ENCODE measurements around the gene TTC16. TPM values are rescaled to one million over a fixed set of nuclear protein-coding genes. Genes with fewer than 3 reads are reported as not detected.

The TTC16 gene
- total RNA-seq, 8 experiments from 2014 or later, result 0.05 to 0.57 (median 0.28) TPM

GRCh38 chr9:127769101-127769500, 53.2 kb downstream of the TTC16 start:
- Histone ChIP-seq H3K4me3 (no peak overlapping the region), H3K4me1 (replicated peaks in 1 of 2) (peaks cover 0 to 12% of the 10 kb centered on the region in 2 donors), H3K27ac (no peak overlapping the region)
- no peak for ATAC-seq (replicated peaks in 6 of 8)
- in situ Hi-C loops (cut with MboI; ENCODE audit: low pct_unique_long_range_greater_than_20kb in 2 of 9, low sequenced_read_pairs in 9 of 9, unreplicated experiment in 9 of 9), result no loop called here
- WGBS, 10 experiments, result 80 to 100% (median 100%) methylated on average over 1 to 4 of the region's 5 CpGs; no CpG with 5 or more reads in 6 of the 10 experiments

- in situ Hi-C loops (cut with MboI; ENCODE audit: low pct_unique_long_range_greater_than_20kb in 2 of 9, low sequenced_read_pairs in 9 of 9, unreplicated experiment in 9 of 9), result no loop called here
- ATAC-seq (replicated peaks in 6 of 8), result no peak
- Histone ChIP-seq H3K27ac (no peak overlapping the region), H3K4me3 (no peak overlapping the region), H3K4me1 (replicated peaks in 1 of 2) (peaks cover 0 to 12% of the 10 kb centered on the region in 2 donors)
- WGBS, 10 experiments, result 40 to 92% (median 72%) methylated on average over 1 to 2 of the region's 4 CpGs; no CpG with 5 or more reads in 6 of the 10 experiments
These were observed 54.2 kb downstream of the TTC16 start for GRCh38 chr9:127769929-127770582.

- H3K4me3 ChIP-seq, result peak overlapping the region in 1 of 5 donors; percentile 28
These were observed 54.7 kb downstream of the TTC16 start for GRCh38 chr9:127770583-127770904.

GRCh38 chr9:127770905-127771569, 55.2 kb downstream of the TTC16 start:
- Histone ChIP-seq H3K4me1 (replicated peaks in 1 of 2) (peaks cover under 1 to 15% of the 10 kb centered on the region in 2 donors), H3K27ac (no peak overlapping the region), H3K4me3 (peak overlapping the region; percentile 21 to 32 (median 27))
- WGBS, 10 experiments, result 0 to 80% (median 0%) methylated on average over 1 of the region's 43 CpGs; no CpG with 5 or more reads in 7 of the 10 experiments
- in situ Hi-C loops (cut with MboI; ENCODE audit: low pct_unique_long_range_greater_than_20kb in 2 of 9, low sequenced_read_pairs in 9 of 9, unreplicated experiment in 9 of 9), result no loop called here
- ATAC-seq (replicated peaks in 6 of 8), result peak; percentile 97 to 99 (median 98)

More at GRCh38 chr9:127770583-127770904, 54.7 kb downstream of the TTC16 start:
- Histone ChIP-seq H3K4me1 (replicated peaks in 1 of 2) (peaks cover 0 to 12% of the 10 kb centered on the region in 2 donors), H3K27ac (no peak overlapping the region)
- ATAC-seq (replicated peaks in 6 of 8), result no peak
- in situ Hi-C loops (cut with MboI; ENCODE audit: low pct_unique_long_range_greater_than_20kb in 2 of 9, low sequenced_read_pairs in 9 of 9, unreplicated experiment in 9 of 9), result no loop called here
- 20 to 83% (median 40%) methylated on average over 1 of the region's 3 CpGs; no CpG with 5 or more reads in 5 of the 10 experiments for whole genome bisulfite sequencing, 10 experiments

DNA sequence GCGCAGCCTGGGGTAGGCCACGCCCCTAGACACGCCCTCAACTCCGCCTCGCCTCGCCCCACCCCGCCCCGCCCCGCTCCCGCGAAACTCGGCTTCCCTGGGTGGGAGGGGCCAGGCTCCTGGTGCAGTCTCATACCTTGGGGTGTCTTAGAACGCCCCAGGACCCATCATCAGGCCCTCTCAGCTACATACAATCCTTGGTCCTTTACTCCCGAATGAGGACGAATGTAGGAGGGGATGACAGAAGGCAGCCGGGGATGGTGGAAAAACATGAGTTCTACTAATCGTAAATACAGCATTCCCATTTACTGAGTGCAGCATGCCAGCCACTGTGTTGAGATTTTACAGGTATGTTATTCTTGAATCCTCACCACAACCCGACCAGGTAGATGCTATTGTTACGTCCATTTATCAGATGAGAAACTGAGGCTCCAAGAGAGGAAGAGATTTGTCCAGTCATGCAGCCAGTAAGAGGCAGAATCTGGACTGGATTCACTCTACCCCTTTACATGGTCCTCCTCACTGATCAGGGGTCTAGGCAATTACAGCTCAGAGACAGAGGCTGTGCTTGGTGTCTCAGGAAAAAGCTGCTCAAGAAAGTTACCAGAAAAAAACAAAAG, 55.8 kb downstream of the TTC16 start:
- WGBS, 10 experiments, result 0 to 50% (median 25%) methylated on average over 1 to 4 of the region's 19 CpGs; no CpG with 5 or more reads in 5 of the 10 experiments
- H3K4me3 ChIP-seq, result peak overlapping the region; percentile 11 to 32 (median 21)
- H3K4me1 ChIP-seq (replicated peaks in 1 of 2), result peaks cover 5 to 21% of the 10 kb centered on the region in 2 donors
- H3K27ac ChIP-seq, result no peak overlapping the region
- no peak for ATAC-seq (replicated peaks in 6 of 8)
- in situ Hi-C loops (cut with MboI; ENCODE audit: low pct_unique_long_range_greater_than_20kb in 2 of 9, low sequenced_read_pairs in 9 of 9, unreplicated experiment in 9 of 9), result no loop called here

GRCh38 chr9:127772603-127773002, 56.7 kb downstream of the TTC16 start:
- no peak for ATAC-seq (replicated peaks in 6 of 8)
- H3K4me1 ChIP-seq (replicated peaks in 1 of 2), result peaks cover 5 to 21% of the 10 kb centered on the region in 2 donors
- no peak overlapping the region for H3K4me3 ChIP-seq
- H3K27ac ChIP-seq, result no peak overlapping the region
- in situ Hi-C loops (cut with MboI; ENCODE audit: low pct_unique_long_range_greater_than_20kb in 2 of 9, low sequenced_read_pairs in 9 of 9, unreplicated experiment in 9 of 9), result no loop called here
- 67 to 100% (median 88%) methylated on average over 1 to 4 of the region's 5 CpGs; no CpG with 5 or more reads in 2 of the 10 experiments for WGBS, 10 experiments

GRCh38 chr9:127773272-127773671, 57.4 kb downstream of the TTC16 start:
- Histone ChIP-seq H3K4me3 (no peak overlapping the region), H3K27ac (no peak overlapping the region), H3K4me1 (replicated peaks in 1 of 2) (peaks cover 5 to 17% of the 10 kb centered on the region in 2 donors)
- ATAC-seq (replicated peaks in 6 of 8), result no peak
- 22 to 100% (median 64%) methylated on average over 1 to 2 of the region's 3 CpGs; no CpG with 5 or more reads in 5 of the 10 experiments for WGBS, 10 experiments
- in situ Hi-C loops (cut with MboI; ENCODE audit: low pct_unique_long_range_greater_than_20kb in 2 of 9, low sequenced_read_pairs in 9 of 9, unreplicated experiment in 9 of 9), result no loop called here

DNA sequence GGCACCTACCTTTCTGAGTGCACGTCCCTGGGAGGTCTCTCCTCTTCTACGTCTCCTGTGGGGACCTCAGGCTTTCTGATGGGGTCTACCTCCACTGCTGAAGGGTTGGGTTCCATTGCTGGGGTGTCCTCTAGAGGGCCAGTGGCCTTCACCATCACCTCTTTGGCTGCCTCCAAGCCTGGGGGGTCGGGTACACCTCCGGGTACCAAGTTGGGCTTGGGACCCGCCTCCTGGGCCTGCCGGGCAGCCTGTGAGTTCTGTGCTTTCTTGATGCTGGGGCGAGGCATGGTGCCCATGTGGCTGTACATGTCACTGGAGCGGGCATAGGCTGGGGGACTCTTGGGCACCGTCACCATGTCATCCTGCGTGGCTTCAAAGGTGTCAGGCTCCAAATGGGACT, 58.1 kb downstream of the TTC16 start:
- WGBS, 10 experiments, result 10 to 100% (median 82%) methylated on average over 2 to 6 of the region's 10 CpGs; no CpG with 5 or more reads in 6 of the 10 experiments
- Histone ChIP-seq H3K4me1 (replicated peaks in 1 of 2) (peaks cover 10 to 24% of the 10 kb centered on the region in 2 donors), H3K27ac (no peak overlapping the region), H3K4me3 (no peak overlapping the region)
- ATAC-seq (replicated peaks in 6 of 8), result no peak
- in situ Hi-C loops (cut with MboI; ENCODE audit: low pct_unique_long_range_greater_than_20kb in 2 of 9, low sequenced_read_pairs in 9 of 9, unreplicated experiment in 9 of 9), result no loop called here

GRCh38 chr9:127776195-127776923, 60.5 kb downstream of the TTC16 start:
- H3K4me1 ChIP-seq (replicated peaks in 1 of 2), result peaks cover 11 to 20% of the 10 kb centered on the region in 2 donors
- WGBS, 10 experiments, result 0 to 97% (median 67%) methylated on average over 1 to 4 of the region's 15 CpGs; no CpG with 5 or more reads in 5 of the 10 experiments
- H3K27ac ChIP-seq, result no peak overlapping the region
- H3K4me3 ChIP-seq, result no peak overlapping the region
- peak in 3 of 8 experiments; percentile 4 to 10 (median 9) for ATAC-seq (replicated peaks in 6 of 8)
- in situ Hi-C loops (cut with MboI; ENCODE audit: low pct_unique_long_range_greater_than_20kb in 2 of 9, low sequenced_read_pairs in 9 of 9, unreplicated experiment in 9 of 9), result no loop called here

- in situ Hi-C loops (cut with MboI; ENCODE audit: low pct_unique_long_range_greater_than_20kb in 2 of 9, low sequenced_read_pairs in 9 of 9, unreplicated experiment in 9 of 9), result no loop called here
- WGBS, 10 experiments, result 100% methylated on average over 1 of the region's 5 CpGs; no CpG with 5 or more reads in 8 of the 10 experiments
- no peak for ATAC-seq (replicated peaks in 6 of 8)
- Histone ChIP-seq H3K4me1 (replicated peaks in 1 of 2) (peaks cover 11 to 20% of the 10 kb centered on the region in 2 donors), H3K4me3 (no peak overlapping the region), H3K27ac (no peak overlapping the region)
These were observed 61.0 kb downstream of the TTC16 start for GRCh38 chr9:127776924-127777289.

- no peak for ATAC-seq (replicated peaks in 6 of 8)
- Histone ChIP-seq H3K4me1 (replicated peaks in 1 of 2) (peaks cover 11 to 20% of the 10 kb centered on the region in 2 donors), H3K27ac (no peak overlapping the region), H3K4me3 (no peak overlapping the region)
- WGBS, 10 experiments, result 80 to 100% (median 90%) methylated on average over 1 to 8 of the region's 18 CpGs; no CpG with 5 or more reads in 4 of the 10 experiments
- in situ Hi-C loops (cut with MboI; ENCODE audit: low pct_unique_long_range_greater_than_20kb in 2 of 9, low sequenced_read_pairs in 9 of 9, unreplicated experiment in 9 of 9), result no loop called here
These were observed 61.6 kb downstream of the TTC16 start for GRCh38 chr9:127777368-127777980.

All from motor neuron (in vitro differentiated cells).